RWPE2 (cell line): ENCODE measurements around the gene CDH2.

Source experiments
- ATAC-seq: fragments of 200-7000 bp; cut with Tn5 transposase; 3 replicates; pipeline ENCODE4 v1.9.1; 2021; ENCODE audit warnings: low read depth
- DNase-seq: peaks from one replicate; pipeline ENCODE4 v3.0.0-alpha.2; 2020; ENCODE audit warnings: low spot score
- H3K27ac ChIP-seq: fragments of 450-650 bp; 2 replicates; pipeline ENCODE4 v1.5.1; 2017; ENCODE audit warnings: mild to moderate bottlenecking; ENCODE audit not compliant: poor library complexity, severe bottlenecking
- H3K27me3 ChIP-seq: fragments of 250-450 bp; sonication (Bioruptor Pico); 2 replicates; pipeline ENCODE4 v1.5.1; 2021; ENCODE audit warnings: mild to moderate bottlenecking, moderate library complexity; ENCODE audit not compliant: insufficient read depth, poor library complexity, severe bottlenecking
- H3K36me3 ChIP-seq: fragments of 250-450 bp; sonication (Bioruptor Pico); 2 replicates; pipeline ENCODE4 v1.5.1; 2020; ENCODE audit warnings: low read depth, mild to moderate bottlenecking, moderate library complexity
- H3K4me1 ChIP-seq: fragments of 250-450 bp; sonication (Bioruptor Pico); 2 replicates; pipeline ENCODE4 v1.5.1; 2021; ENCODE audit warnings: mild to moderate bottlenecking, moderate library complexity; ENCODE audit not compliant: insufficient read depth, poor library complexity, severe bottlenecking
- H3K4me3 ChIP-seq: fragments of 250-450 bp; sonication (Bioruptor Pico); 2 replicates; pipeline ENCODE4 v1.5.1; 2021; ENCODE audit warnings: mild to moderate bottlenecking, moderate library complexity; ENCODE audit not compliant: severe bottlenecking
- H3K9me3 ChIP-seq: fragments of 250-450 bp; sonication (Bioruptor Pico); 2 replicates; pipeline ENCODE4 v1.5.1; 2021; ENCODE audit warnings: mild to moderate bottlenecking, moderate library complexity; ENCODE audit not compliant: severe bottlenecking
- CTCF ChIP-seq: fragments of 450-650 bp; IDR thresholded peaks from one replicate; pipeline ENCODE4 v1.5.1; 2017; ENCODE audit warnings: mild to moderate bottlenecking, moderate library complexity; ENCODE audit not compliant: poor library complexity, severe bottlenecking

CDH2 gene

GRCh38 chr18:27942706-27943105 is 234.2 kb downstream of the CDH2 start:
- Histone ChIP-seq H3K4me1 (no peaks in the 10 kb centered on the region), H3K36me3 (no peaks in the 10 kb centered on the region), H3K27ac (no peak overlapping the region), H3K9me3 (no peaks in the 10 kb centered on the region), H3K27me3 (no peaks in the 10 kb centered on the region), H3K4me3 (no peak overlapping the region)
- TF ChIP-seq CTCF, result no peak
- no peak for DNase-seq
- ATAC-seq, result no peak

- Histone ChIP-seq H3K27ac (no peak overlapping the region), H3K36me3 (no peaks in the 10 kb centered on the region), H3K27me3 (no peaks in the 10 kb centered on the region), H3K9me3 (no peaks in the 10 kb centered on the region), H3K4me3 (no peak overlapping the region), H3K4me1 (no peaks in the 10 kb centered on the region)
- DNase-seq, result no peak
- no peak for ATAC-seq
- TF ChIP-seq CTCF, result no peak
Measured at GRCh38 chr18:27931535-27931934, 245.4 kb downstream of the CDH2 start.

- no peak for ATAC-seq
- Histone ChIP-seq H3K27me3 (no peaks in the 10 kb centered on the region), H3K27ac (peak overlapping the region; percentile 56), H3K36me3 (no peaks in the 10 kb centered on the region), H3K4me3 (no peak overlapping the region), H3K9me3 (no peaks in the 10 kb centered on the region), H3K4me1 (no peaks in the 10 kb centered on the region)
- TF ChIP-seq CTCF, result no peak
- no peak for DNase-seq
Measured at GRCh38 chr18:27922780-27923179, 254.2 kb downstream of the CDH2 start.

- no peaks in the 10 kb centered on the region for H3K27me3 ChIP-seq
- H3K4me1 ChIP-seq, result no peaks in the 10 kb centered on the region
- H3K36me3 ChIP-seq, result no peaks in the 10 kb centered on the region
- peak; percentile 99 for ATAC-seq
- DNase-seq, result peak; percentile 57
- H3K9me3 ChIP-seq, result no peaks in the 10 kb centered on the region
- no peak overlapping the region for H3K4me3 ChIP-seq
- TF ChIP-seq CTCF, result no peak
- H3K27ac ChIP-seq, result peak overlapping the region; percentile 56
Measured at GRCh38 chr18:27921904-27922751, 254.8 kb downstream of the CDH2 start.

- H3K36me3 ChIP-seq, result no peaks in the 10 kb centered on the region
- no peaks in the 10 kb centered on the region for H3K27me3 ChIP-seq
- no peak overlapping the region for H3K4me3 ChIP-seq
- H3K27ac ChIP-seq, result peak overlapping the region; percentile 56
- TF ChIP-seq CTCF, result no peak
- no peaks in the 10 kb centered on the region for H3K4me1 ChIP-seq
- ATAC-seq (no peak), DNase-seq (no peak)
- no peaks in the 10 kb centered on the region for H3K9me3 ChIP-seq
Measured at GRCh38 chr18:27921392-27921791, 255.5 kb downstream of the CDH2 start.
